Neural progenitor cell (in vitro differentiated cells): ENCODE results near the gene SP140L. TPM values are rescaled to one million over a fixed set of nuclear protein-coding genes. Genes with fewer than 3 reads are reported as not detected.

Experiments
- DNase-seq: peaks from one replicate; pipeline ENCODE4 v3.0.0-alpha.2; 2016; ENCODE audit warnings: low spot score
- H2AFZ ChIP-seq: fragments of 200-600 bp; sonication (generic); replicated peaks from 2 replicates; pipeline ENCODE4 v1.6.1; 2016; ENCODE audit warnings: antibody characterized with exemption
- H3F3A ChIP-seq: fragments of 200-600 bp; sonication (generic); 2 replicates; pipeline ENCODE4 v1.6.1; 2016; ENCODE audit warnings: antibody characterized with exemption, low read depth
- H3K27ac ChIP-seq: fragments of 200-600 bp; sonication (generic); 2 replicates; pipeline ENCODE4 v1.5.1; 2016; ENCODE audit warnings: mild to moderate bottlenecking
- H3K27me3 ChIP-seq: fragments of 200-600 bp; sonication (generic); 2 replicates; pipeline ENCODE4 v1.6.1; 2016; ENCODE audit warnings: mild to moderate bottlenecking, moderate library complexity
- H3K36me3 ChIP-seq: fragments of 200-600 bp; sonication (generic); 2 replicates; pipeline ENCODE4 v1.5.1; 2016
- H3K4me1 ChIP-seq: fragments of 200-600 bp; sonication (generic); 2 replicates; pipeline ENCODE4 v1.6.1; 2016; ENCODE audit warnings: mixed run types
- H3K4me2 ChIP-seq: fragments of 200-600 bp; sonication (generic); 2 replicates; pipeline ENCODE4 v1.6.1; 2016
- H3K4me3 ChIP-seq: fragments of 200-600 bp; sonication (generic); 2 replicates; pipeline ENCODE4 v1.5.1; 2016
- H3K79me2 ChIP-seq: fragments of 200-600 bp; sonication (generic); 2 replicates; pipeline ENCODE4 v1.6.1; 2016; ENCODE audit warnings: low read depth
- H3K9ac ChIP-seq: fragments of 200-600 bp; sonication (generic); 2 replicates; pipeline ENCODE4 v1.6.1; 2016
- H3K9me3 ChIP-seq: fragments of 200-600 bp; sonication (generic); 2 replicates; pipeline ENCODE4 v1.5.1; 2016; ENCODE audit warnings: low read depth
- H4K20me1 ChIP-seq: fragments of 200-600 bp; sonication (generic); 2 replicates; pipeline ENCODE4 v1.6.1; 2016; ENCODE audit warnings: low read depth
- H3K27ac Mint-ChIP-seq: 3 replicates; pipeline ENCODE4 v1.8.0; 2021; ENCODE audit warnings: mixed read lengths
- H3K27me3 Mint-ChIP-seq: 2 replicates; pipeline ENCODE4 v1.8.0; 2022; ENCODE audit warnings: low read depth, mild to moderate bottlenecking, inconsistent platforms, moderate library complexity, mixed read lengths; ENCODE audit not compliant: insufficient read depth
- H3K36me3 Mint-ChIP-seq: 3 replicates; pipeline ENCODE4 v1.8.0; 2021; ENCODE audit warnings: mixed read lengths
- H3K4me1 Mint-ChIP-seq: 3 replicates; pipeline ENCODE4 v1.8.0; 2021; ENCODE audit warnings: mixed read lengths
- H3K4me3 Mint-ChIP-seq: 3 replicates; pipeline ENCODE4 v1.8.0; 2021; ENCODE audit warnings: mild to moderate bottlenecking, moderate library complexity, mixed read lengths
- H3K9me3 Mint-ChIP-seq: 3 replicates; pipeline ENCODE4 v1.8.0; 2020; ENCODE audit warnings: mixed read lengths
- EZH2 ChIP-seq: fragments of 200-600 bp; sonication (generic); IDR thresholded peaks from 2 replicates; pipeline ENCODE4 v1.6.1; 2017; ENCODE audit warnings: antibody characterized with exemption, mild to moderate bottlenecking, moderate library complexity
- EZH2phosphoT487 ChIP-seq: fragments of 200-600 bp; sonication (generic); IDR thresholded peaks from 2 replicates; pipeline ENCODE4 v1.6.1; 2017; ENCODE audit warnings: antibody characterized with exemption
- total RNA-seq: library from RNA; depleted of rRNA; stranded (reverse); fragments of >200 nt; gene quantifications from 2 replicates; pipeline ENCODE4 v1.2.3, GENCODE V29; 2015; ENCODE audit warnings: low replicate concordance
- TF ChIP-seq, protein P1 (sequence below): fragments of 200-600 bp; sonication (generic); IDR thresholded peaks from 2 replicates; pipeline ENCODE4 v1.5.1; 2017; ENCODE audit warnings: antibody characterized with exemption, mild to moderate bottlenecking

Gene SP140L
- total RNA-seq, 1 donor from 2014 or later: 2.0 TPM

- no peaks in the 10 kb centered on the region for H3K9me3 ChIP-seq
- no peak overlapping the region for H3K27ac Mint-ChIP-seq
- no peak overlapping the region for H3K4me3 ChIP-seq
- TF ChIP-seq, protein P1, sequence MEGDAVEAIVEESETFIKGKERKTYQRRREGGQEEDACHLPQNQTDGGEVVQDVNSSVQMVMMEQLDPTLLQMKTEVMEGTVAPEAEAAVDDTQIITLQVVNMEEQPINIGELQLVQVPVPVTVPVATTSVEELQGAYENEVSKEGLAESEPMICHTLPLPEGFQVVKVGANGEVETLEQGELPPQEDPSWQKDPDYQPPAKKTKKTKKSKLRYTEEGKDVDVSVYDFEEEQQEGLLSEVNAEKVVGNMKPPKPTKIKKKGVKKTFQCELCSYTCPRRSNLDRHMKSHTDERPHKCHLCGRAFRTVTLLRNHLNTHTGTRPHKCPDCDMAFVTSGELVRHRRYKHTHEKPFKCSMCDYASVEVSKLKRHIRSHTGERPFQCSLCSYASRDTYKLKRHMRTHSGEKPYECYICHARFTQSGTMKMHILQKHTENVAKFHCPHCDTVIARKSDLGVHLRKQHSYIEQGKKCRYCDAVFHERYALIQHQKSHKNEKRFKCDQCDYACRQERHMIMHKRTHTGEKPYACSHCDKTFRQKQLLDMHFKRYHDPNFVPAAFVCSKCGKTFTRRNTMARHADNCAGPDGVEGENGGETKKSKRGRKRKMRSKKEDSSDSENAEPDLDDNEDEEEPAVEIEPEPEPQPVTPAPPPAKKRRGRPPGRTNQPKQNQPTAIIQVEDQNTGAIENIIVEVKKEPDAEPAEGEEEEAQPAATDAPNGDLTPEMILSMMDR: no peak
- TF ChIP-seq EZH2 (no peak), EZH2phosphoT487 (no peak)
- H4K20me1 ChIP-seq: no peaks in the 10 kb centered on the region
- no peak overlapping the region for H3K4me2 ChIP-seq
- no peaks in the 10 kb centered on the region for H3K79me2 ChIP-seq
- DNase-seq: no peak
- H3K4me1 Mint-ChIP-seq: no peaks in the 10 kb centered on the region
- peaks cover 3% of the 10 kb centered on the region for H3K9me3 Mint-ChIP-seq
- no peak overlapping the region for H3K4me3 Mint-ChIP-seq
- no peaks in the 10 kb centered on the region for H3F3A ChIP-seq
- no peaks in the 10 kb centered on the region for H3K27me3 Mint-ChIP-seq
- H2AFZ ChIP-seq: no peak overlapping the region
- no peaks in the 10 kb centered on the region for H3K27me3 ChIP-seq
- H3K36me3 Mint-ChIP-seq: no peaks in the 10 kb centered on the region
- H3K27ac ChIP-seq: no peak overlapping the region
- H3K9ac ChIP-seq: no peak overlapping the region
- H3K4me1 ChIP-seq: no peaks in the 10 kb centered on the region
- H3K36me3 ChIP-seq: peaks cover 6% of the 10 kb centered on the region
Measured at GRCh38 chr2:230348787-230349186, 21.8 kb downstream of the SP140L start.

DNA sequence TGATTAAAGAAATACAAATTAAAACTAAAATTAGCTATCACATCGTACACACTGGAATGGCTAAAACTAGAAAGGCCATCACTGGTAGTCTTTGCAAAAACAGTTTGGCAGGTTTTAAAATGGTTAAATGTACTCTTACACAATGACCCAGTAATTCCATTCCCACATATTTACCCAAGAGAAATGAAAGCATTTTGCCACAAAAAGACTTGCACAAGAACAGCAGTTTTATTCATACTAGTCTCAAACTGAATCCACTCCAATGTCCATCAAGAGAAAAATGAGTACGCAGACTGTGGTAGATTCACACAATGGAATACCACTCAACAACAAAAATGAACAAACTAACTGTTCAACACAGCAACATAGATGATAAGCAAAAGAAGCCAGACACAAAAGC is 29.1 kb downstream of the SP140L start:
- H3K27me3 ChIP-seq: no peaks in the 10 kb centered on the region
- H3K4me1 ChIP-seq: no peaks in the 10 kb centered on the region
- H3K9ac ChIP-seq: no peak overlapping the region
- no peaks in the 10 kb centered on the region for H3K27me3 Mint-ChIP-seq
- no peaks in the 10 kb centered on the region for H3K9me3 ChIP-seq
- no peak overlapping the region for H3K27ac Mint-ChIP-seq
- H3K4me3 Mint-ChIP-seq: no peak overlapping the region
- H4K20me1 ChIP-seq: no peaks in the 10 kb centered on the region
- peaks cover 4% of the 10 kb centered on the region for H3K9me3 Mint-ChIP-seq
- TF ChIP-seq EZH2phosphoT487: no peak
- H3K4me3 ChIP-seq: no peak overlapping the region
- H2AFZ ChIP-seq: no peak overlapping the region
- no peaks in the 10 kb centered on the region for H3K79me2 ChIP-seq
- no peak overlapping the region for H3K4me2 ChIP-seq
- H3K27ac ChIP-seq: no peak overlapping the region
- no peak for DNase-seq
- no peaks in the 10 kb centered on the region for H3K36me3 Mint-ChIP-seq
- H3F3A ChIP-seq: no peaks in the 10 kb centered on the region
- H3K36me3 ChIP-seq: no peaks in the 10 kb centered on the region
- H3K4me1 Mint-ChIP-seq: no peaks in the 10 kb centered on the region

DNA sequence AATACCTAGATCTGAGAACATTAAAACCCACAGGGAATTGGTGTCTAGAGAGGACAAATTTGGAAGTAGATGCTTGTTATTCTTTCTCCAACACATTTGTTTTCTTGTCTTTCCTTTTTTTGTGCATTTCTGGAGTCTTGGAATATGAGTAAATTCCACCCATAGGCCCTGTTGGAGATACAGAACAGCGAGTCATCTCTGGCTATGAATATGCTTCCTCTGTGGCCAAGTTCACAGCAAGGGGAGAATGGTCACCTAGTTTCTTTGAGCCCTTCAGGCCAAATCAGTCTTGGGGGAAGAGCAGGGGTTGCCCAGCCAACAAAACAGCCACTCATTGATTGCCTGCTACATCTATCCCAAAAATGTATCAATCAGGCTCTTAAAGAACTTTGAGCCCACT is 31.3 kb downstream of the SP140L start:
- H3K4me1 ChIP-seq: no peaks in the 10 kb centered on the region
- Mint-ChIP-seq H3K9me3 (peaks cover 4% of the 10 kb centered on the region), H3K4me3 (no peak overlapping the region), H3K36me3 (no peaks in the 10 kb centered on the region), H3K27ac (no peak overlapping the region), H3K4me1 (no peaks in the 10 kb centered on the region), H3K27me3 (no peaks in the 10 kb centered on the region)
- H3K9me3 ChIP-seq: no peaks in the 10 kb centered on the region
- no peak overlapping the region for H3K4me3 ChIP-seq
- no peaks in the 10 kb centered on the region for H3K79me2 ChIP-seq
- no peak overlapping the region for H3K4me2 ChIP-seq
- H3K27ac ChIP-seq: no peak overlapping the region
- DNase-seq: no peak
- TF ChIP-seq EZH2: no peak
- TF ChIP-seq EZH2phosphoT487: no peak
- TF ChIP-seq, protein P1: no peak
- H3K9ac ChIP-seq: no peak overlapping the region
- H4K20me1 ChIP-seq: no peaks in the 10 kb centered on the region
- no peaks in the 10 kb centered on the region for H3K27me3 ChIP-seq
- no peaks in the 10 kb centered on the region for H3K36me3 ChIP-seq
- H3F3A ChIP-seq: no peaks in the 10 kb centered on the region
- no peak overlapping the region for H2AFZ ChIP-seq

DNA sequence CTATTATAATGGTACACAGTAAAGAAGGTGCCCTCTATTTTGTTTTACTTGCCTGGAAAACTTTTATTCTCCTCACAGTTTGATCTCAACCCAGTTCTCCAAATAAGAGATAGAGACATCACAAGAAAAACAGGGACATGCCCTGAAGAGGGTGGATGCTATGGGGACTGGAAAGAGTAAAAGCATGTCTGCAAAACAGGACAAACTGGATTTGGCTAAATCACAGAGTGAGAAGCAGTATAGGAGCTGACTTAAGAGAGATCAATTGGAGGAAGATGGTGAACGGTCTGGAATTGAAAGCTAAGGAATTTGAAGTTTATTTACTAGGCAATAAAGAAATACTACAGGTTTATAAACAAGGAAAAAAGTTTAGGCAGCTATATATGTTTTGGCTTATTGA is 33.0 kb downstream of the SP140L start:
- Mint-ChIP-seq H3K27me3 (no peaks in the 10 kb centered on the region), H3K36me3 (no peaks in the 10 kb centered on the region), H3K4me1 (no peaks in the 10 kb centered on the region), H3K4me3 (no peak overlapping the region), H3K9me3 (peaks cover 4% of the 10 kb centered on the region), H3K27ac (no peak overlapping the region)
- no peak overlapping the region for H3K4me3 ChIP-seq
- no peaks in the 10 kb centered on the region for H3K36me3 ChIP-seq
- no peaks in the 10 kb centered on the region for H4K20me1 ChIP-seq
- DNase-seq: no peak
- H3K4me2 ChIP-seq: no peak overlapping the region
- no peak overlapping the region for H3K27ac ChIP-seq
- TF ChIP-seq EZH2 (no peak), EZH2phosphoT487 (no peak)
- TF ChIP-seq, protein P1: no peak
- no peaks in the 10 kb centered on the region for H3K79me2 ChIP-seq
- H3K27me3 ChIP-seq: no peaks in the 10 kb centered on the region
- no peaks in the 10 kb centered on the region for H3K4me1 ChIP-seq
- H3K9me3 ChIP-seq: no peaks in the 10 kb centered on the region
- no peaks in the 10 kb centered on the region for H3F3A ChIP-seq
- H3K9ac ChIP-seq: no peak overlapping the region
- no peak overlapping the region for H2AFZ ChIP-seq
